Smooth muscle cell (in vitro differentiated cells): ENCODE measurements around the gene CAMTA1. TPM values are rescaled to one million over a fixed set of nuclear protein-coding genes. Genes with fewer than 3 reads are reported as not detected.

ENCODE experiments used
- DNase-seq: peaks from one replicate; lab custom pipeline; 2025; ENCODE audit not compliant: unreplicated experiment; lab: John Stamatoyannopoulos, UW
- H2AFZ ChIP-seq: fragments of 200-600 bp; sonication (generic); 2 replicates; pipeline ENCODE4 v1.6.0; 2016; ENCODE audit warnings: antibody characterized with exemption, low read depth, mild to moderate bottlenecking
- H3F3A ChIP-seq: fragments of 200-600 bp; sonication (generic); 2 replicates; pipeline ENCODE4 v1.6.0; 2017; ENCODE audit warnings: antibody characterized with exemption, low read depth
- H3K27ac ChIP-seq: fragments of 200-600 bp; sonication (generic); 2 replicates; pipeline ENCODE4 v1.5.1; 2016; ENCODE audit warnings: low read depth, mild to moderate bottlenecking
- H3K27me3 ChIP-seq: fragments of 200-600 bp; sonication (generic); 2 replicates; pipeline ENCODE4 v1.6.1; 2016; ENCODE audit warnings: low read depth, mild to moderate bottlenecking
- H3K36me3 ChIP-seq: fragments of 200-600 bp; sonication (generic); 2 replicates; pipeline ENCODE4 v1.5.1; 2016; ENCODE audit warnings: low read depth
- H3K4me1 ChIP-seq: fragments of 200-600 bp; sonication (generic); 2 replicates; pipeline ENCODE4 v1.5.1; 2016; ENCODE audit warnings: low read depth
- H3K4me2 ChIP-seq: fragments of 200-600 bp; sonication (generic); 2 replicates; pipeline ENCODE4 v1.6.0; 2016; ENCODE audit warnings: mild to moderate bottlenecking
- H3K4me3 ChIP-seq: fragments of 200-600 bp; sonication (generic); 2 replicates; pipeline ENCODE4 v1.5.1; 2016; ENCODE audit warnings: mild to moderate bottlenecking
- H3K79me2 ChIP-seq: fragments of 200-600 bp; sonication (generic); 2 replicates; pipeline ENCODE4 v1.6.0; 2016; ENCODE audit warnings: low read depth, mild to moderate bottlenecking
- H3K9ac ChIP-seq: fragments of 200-600 bp; sonication (generic); 2 replicates; pipeline ENCODE4 v1.6.0; 2016; ENCODE audit warnings: low read depth
- H3K9me3 ChIP-seq: fragments of 200-600 bp; sonication (generic); replicated peaks from 2 replicates; pipeline ENCODE4 v1.5.1; 2016; ENCODE audit warnings: low read depth
- H4K20me1 ChIP-seq: fragments of 200-600 bp; sonication (generic); 2 replicates; pipeline ENCODE4 v1.6.0; 2016; ENCODE audit warnings: low read depth
- WGBS: methylation state at CpG from one replicate; pipeline ENCODE4 v1.1.7; 2016; ENCODE audit warnings: low lambda C conversion rate; 5-methylcytosine and 5-hydroxymethylcytosine counted together
- polyA plus RNA-seq: library from polyadenylated mRNA; unstranded; fragments of >200 nt; fragmentation: Nextera tagmentation; extraction: Ambion mirVana; gene quantifications from 2 replicates; pipeline ENCODE4 v1.2.1, GENCODE V29; 2016
- total RNA-seq: library from RNA; depleted of rRNA; stranded (reverse); fragments of >200 nt; gene quantifications from 2 replicates; pipeline ENCODE4 v1.2.3, GENCODE V29; 2014
- TF ChIP-seq, protein P1 (sequence below): fragments of 200-600 bp; sonication (generic); IDR thresholded peaks from 2 replicates; pipeline ENCODE4 v1.5.1; 2017; ENCODE audit warnings: borderline replicate concordance, mild to moderate bottlenecking, antibody characterized with exemption; ENCODE audit not compliant: insufficient read depth, poor library complexity, severe bottlenecking

Gene CAMTA1
- total and polyA plus RNA-seq, 2 experiments from 2014 or later: 139 to 145 TPM

DNA sequence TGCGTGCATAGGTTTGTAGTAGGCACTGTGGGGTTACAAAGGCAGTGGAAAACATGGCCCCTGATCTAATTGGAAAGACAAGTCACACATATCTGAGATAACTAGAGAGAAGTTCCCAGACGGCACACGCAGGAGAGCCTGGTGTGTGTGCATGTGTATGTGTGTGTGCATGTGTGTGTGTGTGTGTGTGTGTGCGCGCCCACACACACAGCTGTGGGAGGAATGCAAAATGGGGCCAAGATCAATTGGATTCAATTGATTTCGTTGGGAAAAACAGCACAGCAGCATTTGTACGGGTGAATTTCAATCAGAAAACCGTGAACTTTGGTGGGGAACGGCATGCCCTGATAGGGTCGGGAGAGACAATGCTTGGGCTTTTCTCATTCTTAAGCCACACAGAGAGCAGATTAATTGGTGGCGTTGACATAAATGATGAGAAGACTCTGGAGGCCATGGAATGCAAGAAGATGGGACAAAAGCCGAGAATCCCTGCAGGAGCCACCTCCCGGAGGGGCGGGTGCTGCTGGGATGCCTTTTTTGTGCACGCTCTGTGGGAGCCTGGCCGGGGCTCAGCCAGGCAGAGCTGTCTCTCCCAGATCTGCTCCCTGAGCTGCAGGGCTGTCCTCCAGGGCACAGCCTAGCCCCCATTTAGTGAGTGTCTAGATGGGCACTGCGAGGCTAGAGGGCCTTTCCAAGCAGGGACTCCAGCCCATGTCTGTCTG is 322.0 kb downstream of the CAMTA1 start:
- H3F3A ChIP-seq: no peaks in the 10 kb centered on the region
- H2AFZ ChIP-seq: no peak overlapping the region
- H3K27ac ChIP-seq: no peak overlapping the region
- no peaks in the 10 kb centered on the region for H3K9me3 ChIP-seq
- H3K79me2 ChIP-seq: no peaks in the 10 kb centered on the region
- no peaks in the 10 kb centered on the region for H3K4me1 ChIP-seq
- H3K9ac ChIP-seq: no peak overlapping the region
- no peaks in the 10 kb centered on the region for H3K36me3 ChIP-seq
- 79% methylated on average over 17 of the region's 17 CpGs for WGBS
- H3K4me2 ChIP-seq: no peak overlapping the region
- TF ChIP-seq, protein P1, sequence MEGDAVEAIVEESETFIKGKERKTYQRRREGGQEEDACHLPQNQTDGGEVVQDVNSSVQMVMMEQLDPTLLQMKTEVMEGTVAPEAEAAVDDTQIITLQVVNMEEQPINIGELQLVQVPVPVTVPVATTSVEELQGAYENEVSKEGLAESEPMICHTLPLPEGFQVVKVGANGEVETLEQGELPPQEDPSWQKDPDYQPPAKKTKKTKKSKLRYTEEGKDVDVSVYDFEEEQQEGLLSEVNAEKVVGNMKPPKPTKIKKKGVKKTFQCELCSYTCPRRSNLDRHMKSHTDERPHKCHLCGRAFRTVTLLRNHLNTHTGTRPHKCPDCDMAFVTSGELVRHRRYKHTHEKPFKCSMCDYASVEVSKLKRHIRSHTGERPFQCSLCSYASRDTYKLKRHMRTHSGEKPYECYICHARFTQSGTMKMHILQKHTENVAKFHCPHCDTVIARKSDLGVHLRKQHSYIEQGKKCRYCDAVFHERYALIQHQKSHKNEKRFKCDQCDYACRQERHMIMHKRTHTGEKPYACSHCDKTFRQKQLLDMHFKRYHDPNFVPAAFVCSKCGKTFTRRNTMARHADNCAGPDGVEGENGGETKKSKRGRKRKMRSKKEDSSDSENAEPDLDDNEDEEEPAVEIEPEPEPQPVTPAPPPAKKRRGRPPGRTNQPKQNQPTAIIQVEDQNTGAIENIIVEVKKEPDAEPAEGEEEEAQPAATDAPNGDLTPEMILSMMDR: no peak
- no peak for DNase-seq
- H4K20me1 ChIP-seq: no peaks in the 10 kb centered on the region
- H3K27me3 ChIP-seq: no peaks in the 10 kb centered on the region
- H3K4me3 ChIP-seq: no peak overlapping the region

DNA sequence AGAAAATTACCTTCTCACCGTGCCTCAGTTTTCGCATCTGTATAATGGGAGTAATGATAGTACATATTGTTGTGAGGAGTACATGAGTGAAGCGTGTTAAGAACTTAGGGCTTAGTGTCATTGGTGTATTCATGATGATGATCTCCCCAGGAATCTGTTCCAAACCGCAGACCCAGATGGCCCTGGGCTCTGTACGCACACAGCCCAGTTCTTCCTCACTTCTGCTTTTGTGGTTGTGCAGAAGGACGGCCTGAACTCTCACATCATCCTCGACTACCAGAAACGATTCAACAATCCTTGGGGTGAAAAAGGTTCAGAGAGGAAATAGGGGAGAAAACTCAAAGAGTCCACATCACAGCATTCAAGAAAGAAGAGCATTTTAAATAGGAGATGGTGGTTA is 323.0 kb downstream of the CAMTA1 start:
- TF ChIP-seq, protein P1: no peak
- no peak overlapping the region for H3K9ac ChIP-seq
- no peak overlapping the region for H3K27ac ChIP-seq
- H3K36me3 ChIP-seq: no peaks in the 10 kb centered on the region
- H4K20me1 ChIP-seq: no peaks in the 10 kb centered on the region
- H3K9me3 ChIP-seq: no peaks in the 10 kb centered on the region
- no peak overlapping the region for H3K4me2 ChIP-seq
- no peak overlapping the region for H3K4me3 ChIP-seq
- H3F3A ChIP-seq: no peaks in the 10 kb centered on the region
- 93% methylated on average over 8 of the region's 8 CpGs for WGBS
- no peak for DNase-seq
- no peak overlapping the region for H2AFZ ChIP-seq
- H3K79me2 ChIP-seq: no peaks in the 10 kb centered on the region
- H3K27me3 ChIP-seq: no peaks in the 10 kb centered on the region
- H3K4me1 ChIP-seq: no peaks in the 10 kb centered on the region

DNA sequence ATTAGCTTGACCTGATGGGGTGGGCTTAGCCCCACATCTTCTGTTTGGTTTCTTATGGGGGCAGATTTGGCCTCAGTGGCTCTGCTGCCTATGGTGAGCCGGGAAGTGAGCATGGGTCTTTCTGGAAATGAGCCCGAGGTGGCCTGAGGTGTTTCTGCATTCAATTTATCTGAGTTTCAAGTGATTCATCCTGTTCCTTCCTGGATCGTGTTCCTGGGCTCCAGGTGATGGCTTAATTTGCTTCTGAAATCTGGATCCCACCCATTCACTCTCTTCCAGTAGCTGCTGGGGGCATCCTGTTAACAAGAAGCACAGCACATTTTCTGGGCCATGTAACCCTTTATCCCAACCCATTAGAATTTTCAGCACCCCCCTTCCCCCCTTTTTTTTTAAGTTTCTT is 324.6 kb downstream of the CAMTA1 start:
- Histone ChIP-seq H3K36me3 (no peaks in the 10 kb centered on the region), H2AFZ (no peak overlapping the region)
- TF ChIP-seq, protein P1: no peak

DNA sequence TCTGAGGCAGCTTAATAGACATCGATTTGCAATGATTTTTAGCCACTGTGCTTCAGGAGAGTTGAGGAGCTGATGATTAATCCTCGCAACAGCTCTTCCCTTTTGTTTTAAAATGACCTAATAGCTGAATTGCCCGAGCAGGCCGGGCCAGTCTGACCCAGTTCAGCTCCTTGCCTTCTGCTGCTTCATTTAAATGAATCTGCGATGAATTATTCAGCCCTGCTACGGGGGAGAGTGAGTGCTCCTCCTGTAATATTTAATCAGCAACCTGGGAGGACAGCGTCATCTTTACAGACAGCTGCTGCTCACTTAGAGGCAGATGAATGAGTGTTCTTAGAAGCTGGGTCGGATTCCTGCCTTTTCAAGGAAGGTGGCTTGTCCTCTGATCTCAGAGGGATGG is 325.1 kb downstream of the CAMTA1 start:
- Histone ChIP-seq H3K9ac (no peak overlapping the region), H3F3A (no peaks in the 10 kb centered on the region), H3K27ac (no peak overlapping the region), H3K4me1 (no peaks in the 10 kb centered on the region), H4K20me1 (no peaks in the 10 kb centered on the region), H3K9me3 (no peaks in the 10 kb centered on the region), H3K4me2 (no peak overlapping the region), H3K36me3 (no peaks in the 10 kb centered on the region), H2AFZ (no peak overlapping the region), H3K79me2 (no peaks in the 10 kb centered on the region), H3K4me3 (no peak overlapping the region), H3K27me3 (no peaks in the 10 kb centered on the region)
- no peak for DNase-seq
- TF ChIP-seq, protein P1: no peak
- 73% methylated on average over 8 of the region's 8 CpGs for WGBS

More for the DNA sequence above, 324.6 kb downstream of the CAMTA1 start:
- Histone ChIP-seq H3K4me2 (no peak overlapping the region), H3K4me1 (no peaks in the 10 kb centered on the region), H3F3A (no peaks in the 10 kb centered on the region), H3K79me2 (no peaks in the 10 kb centered on the region), H3K9me3 (no peaks in the 10 kb centered on the region), H3K27me3 (no peaks in the 10 kb centered on the region), H3K9ac (no peak overlapping the region), H3K4me3 (no peak overlapping the region), H4K20me1 (no peaks in the 10 kb centered on the region), H3K27ac (no peak overlapping the region)
- DNase-seq: no peak
- WGBS: 75% methylated on average over 3 of the region's 3 CpGs
